Measurements from ENCODE around the gene LCN6. TPM values are rescaled to one million over a fixed set of nuclear protein-coding genes. Genes with fewer than 3 reads are reported as not detected.

LCN6 gene
- total and polyA plus RNA-seq, 2 of the 13 experiments (the other 11 are each of a cell fraction or from before 2014, with no cell fraction given) = not detected

DNA sequence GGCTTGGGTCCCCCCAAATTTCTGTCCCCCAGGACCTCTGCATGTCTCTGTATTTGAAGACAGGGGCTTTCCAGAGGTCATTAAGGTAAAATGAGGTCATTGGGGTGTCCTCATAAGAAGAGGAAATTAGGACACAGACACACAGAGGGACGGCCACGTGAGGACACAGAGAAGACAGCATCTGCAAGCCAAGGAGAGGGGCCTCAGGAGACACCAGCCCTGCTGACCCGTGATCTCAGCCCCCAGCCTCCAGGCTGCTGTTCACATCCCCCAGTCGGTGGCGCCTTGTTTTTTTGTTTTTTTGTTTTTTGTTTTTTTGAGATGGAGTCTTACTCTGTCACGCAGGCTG, 46.6 kb upstream of the LCN6 start (continued):
- TF ChIP-seq, protein P1, sequence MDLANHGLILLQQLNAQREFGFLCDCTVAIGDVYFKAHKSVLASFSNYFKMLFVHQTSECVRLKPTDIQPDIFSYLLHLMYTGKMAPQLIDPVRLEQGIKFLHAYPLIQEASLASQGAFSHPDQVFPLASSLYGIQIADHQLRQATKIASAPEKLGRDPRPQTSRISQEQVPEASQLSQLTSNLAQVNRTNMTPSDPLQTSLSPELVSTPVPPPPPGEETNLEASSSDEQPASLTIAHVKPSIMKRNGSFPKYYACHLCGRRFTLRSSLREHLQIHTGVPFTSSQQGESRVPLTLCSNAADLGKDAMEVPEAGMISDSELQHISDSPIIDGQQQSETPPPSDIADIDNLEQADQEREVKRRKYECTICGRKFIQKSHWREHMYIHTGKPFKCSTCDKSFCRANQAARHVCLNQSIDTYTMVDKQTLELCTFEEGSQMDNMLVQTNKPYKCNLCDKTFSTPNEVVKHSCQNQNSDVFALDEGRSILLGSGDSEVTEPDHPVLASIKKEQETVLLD (CRISPR knock-in tag; IDR thresholded peaks at IDR 0.05; ENCODE audit: low read depth) = no peak
- TF ChIP-seq RFXAP (CRISPR knock-in tag; IDR thresholded peaks at IDR 0.05; ENCODE audit: borderline replicate concordance) = peak; percentile 43; the same call in 1 of the 2 replicates
- TF ChIP-seq POLR2AphosphoS5 (IDR thresholded peaks at IDR 0.05; ENCODE audit: low read depth, low read length) = peak; percentile 50; the same call in 1 of the 2 replicates
- TF ChIP-seq HHEX (CRISPR knock-in tag; IDR thresholded peaks at IDR 0.05) = no peak

DNA sequence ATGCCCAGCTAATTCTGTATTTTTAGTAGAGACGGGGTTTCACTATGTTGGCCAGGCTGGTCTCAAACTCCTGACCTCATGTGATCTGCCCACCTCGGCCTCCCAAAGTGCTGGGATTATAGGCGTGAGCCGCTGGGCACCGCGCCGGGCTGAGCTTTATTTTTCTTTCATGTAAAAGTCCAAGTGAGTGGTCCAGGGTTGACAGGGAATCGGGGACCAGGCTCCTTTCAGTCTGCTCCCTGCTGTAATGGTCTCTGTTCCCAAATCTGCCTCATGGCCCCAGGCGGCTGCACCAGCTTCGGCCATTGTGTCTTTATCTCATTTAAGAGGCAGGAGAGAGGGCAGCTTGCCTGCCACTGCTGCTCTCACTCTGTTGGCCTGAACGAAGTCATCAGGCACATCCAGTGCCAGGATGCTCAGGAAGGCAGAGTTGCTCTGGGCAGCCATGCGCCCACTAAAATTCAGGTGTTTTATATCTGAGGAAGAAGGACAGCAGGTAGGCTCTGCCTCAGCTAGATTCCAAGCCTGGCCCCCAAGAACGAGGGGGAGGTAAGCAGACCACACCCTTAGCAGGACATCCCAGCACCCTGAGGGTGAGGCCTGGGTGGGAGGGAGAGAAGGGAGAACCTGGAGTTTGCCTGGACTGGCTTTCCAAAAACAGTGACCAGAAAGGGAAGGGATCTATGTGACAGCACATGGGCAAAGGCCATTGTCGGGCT, 46.1 kb upstream of the LCN6 start:
- intact Hi-C loops (cut with micrococcal nuclease; ENCODE audit: unreplicated experiment) = no loop called here
- no peak for TF ChIP-seq SIN3A (IDR thresholded peaks at IDR 0.05; ENCODE audit: borderline replicate concordance, low read depth, low read length)
- peak; percentile 39; the same call in 1 of the 2 replicates for TF ChIP-seq SPEN (CRISPR knock-in tag; IDR thresholded peaks at IDR 0.05; ENCODE audit: low read depth)
- no peak for TF ChIP-seq MED8 (CRISPR knock-in tag; IDR thresholded peaks at IDR 0.05; ENCODE audit: insufficient replicate concordance)
- TF ChIP-seq SP5 (CRISPR knock-in tag; IDR thresholded peaks at IDR 0.05; ENCODE audit: borderline replicate concordance, low read depth) = no peak
- TF ChIP-seq JDP2 (CRISPR knock-in tag; IDR thresholded peaks at IDR 0.05; ENCODE audit: borderline replicate concordance) = no peak
- 0 out of 2 replicates have a peak, but pooled peaks have one; percentile 12 for TF ChIP-seq RFXAP (CRISPR knock-in tag; IDR thresholded peaks at IDR 0.05; ENCODE audit: borderline replicate concordance)
- TF ChIP-seq ZNF607 (CRISPR knock-in tag; IDR thresholded peaks at IDR 0.05; ENCODE audit: borderline replicate concordance) = no peak; the same call in 1 of the 2 replicates
- no peak for TF ChIP-seq CHD4 (IDR thresholded peaks at IDR 0.05; ENCODE audit: borderline replicate concordance, low read length)
- TF ChIP-seq, protein P2, sequence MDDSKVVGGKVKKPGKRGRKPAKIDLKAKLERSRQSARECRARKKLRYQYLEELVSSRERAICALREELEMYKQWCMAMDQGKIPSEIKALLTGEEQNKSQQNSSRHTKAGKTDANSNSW (CRISPR knock-in tag; IDR thresholded peaks at IDR 0.05; ENCODE audit: borderline replicate concordance) = no peak
- no peak for TF ChIP-seq ZNF780A (CRISPR knock-in tag; IDR thresholded peaks at IDR 0.05)
- no peak for TF ChIP-seq AGO1 (IDR thresholded peaks at IDR 0.05; ENCODE audit: low read depth, low read length, poor library complexity, severe bottlenecking)
- no peak for TF ChIP-seq ZNF430 (CRISPR knock-in tag; IDR thresholded peaks at IDR 0.05)
- TF ChIP-seq ZNF772 (CRISPR knock-in tag; IDR thresholded peaks at IDR 0.05) = no peak
- no peak for TF ChIP-seq ZNF556 (CRISPR knock-in tag; IDR thresholded peaks at IDR 0.05; ENCODE audit: borderline replicate concordance)
- no peak for TF ChIP-seq SP4 (CRISPR knock-in tag; IDR thresholded peaks at IDR 0.05)
- no peak for TF ChIP-seq HDAC1 (CRISPR knock-in tag; IDR thresholded peaks at IDR 0.05)
- TF ChIP-seq MYNN (CRISPR knock-in tag; IDR thresholded peaks at IDR 0.05; ENCODE audit: low read depth) = no peak
- no peak for TF ChIP-seq ZNF317 (CRISPR knock-in tag; IDR thresholded peaks at IDR 0.05)
- TF ChIP-seq ZNF446 (CRISPR knock-in tag; IDR thresholded peaks at IDR 0.05) = no peak
- TF ChIP-seq FOXO1 (CRISPR knock-in tag; IDR thresholded peaks at IDR 0.05) = no peak
- TF ChIP-seq ZNF713 (CRISPR knock-in tag; IDR thresholded peaks at IDR 0.05) = no peak

More for the DNA sequence above, 46.1 kb upstream of the LCN6 start:
- Histone ChIP-seq H3K36me3 (replicated peaks in 1 of 2; ENCODE audit: control insufficient read depth in 1 of 2, insufficient read depth in 2 of 2, low read length in 2 of 2) (0 out of 5 replicates have a peak, but pooled peaks cover 0 to 12% of the 10 kb centered on the region in 2 experiments), H3K4me2 (ENCODE audit: low read depth, low read length) (peak overlapping the region; percentile 41; the same call in 1 of the 2 replicates), H3K4me1 (ENCODE audit: insufficient read depth, low read length) (peaks cover 83% of the 10 kb centered on the region), H3K27ac (ENCODE audit: extremely low read length, insufficient read depth, low read length) (peak overlapping the region; percentile 5), H3K9ac (ENCODE audit: insufficient read depth, low read depth, low read length) (peak overlapping the region; percentile 5; the same call in 1 of the 2 replicates), H3K9me3 (ENCODE audit: low read length) (no peaks in the 10 kb centered on the region), H3K79me2 (ENCODE audit: insufficient read depth, low read length) (peaks cover 37% of the 10 kb centered on the region), H4K20me1 (ENCODE audit: insufficient read depth, low read length) (no peaks in the 10 kb centered on the region), H3K27me3 (ENCODE audit: control insufficient read depth in 1 of 2, insufficient read depth in 2 of 2, low read length in 2 of 2) (no peaks in the 10 kb centered on the region; a peak in 1 of 5 replicates), H3K4me3 (replicated peaks in 1 of 3; ENCODE audit: insufficient read depth in 1 of 3, low read depth in 2 of 3, low read length in 3 of 3) (no peak overlapping the region; a peak in 1 of 6 replicates), H2AFZ (ENCODE audit: low read length) (no peak overlapping the region)
- FAIRE-seq (no peak), ATAC-seq (no peak), DNase-seq (ENCODE audit: low spot score) (no peak)
- ChIA-PET CTCF (ENCODE audit: low intra/inter-chr PET ratio, low total read pairs) (no interaction called here), POLR2A (interaction anchor here (2.3 kb wide), 1 partner anchor 13 kb away, joined by 12 read pairs; the partner anchor contains the start of gene RABL6)
- BruUV-seq (replicated peaks) = no TSS peak
- in situ Hi-C loops (cut with HindIII; ENCODE audit: extremely low pct_ligation_motif_present, low pct_unique_long_range_greater_than_20kb) = no loop called here
- WGBS (ENCODE audit: low lambda C conversion rate) = 95% methylated on average over 14 of the region's 14 CpGs
